Lower lobe of right lung (tissue), 2 donors: ENCODE results near the gene IDUA. TPM values are rescaled to one million over a fixed set of nuclear protein-coding genes. Genes with fewer than 3 reads are reported as not detected.

Experiments
- ATAC-seq, 2 donors: fragments of 200-7000 bp; cut with Tn5 transposase; one replicate each; pipeline ENCODE4 v1.9.1; 2020 to 2022; ENCODE audit warnings: mild to moderate bottlenecking in 2 of 2, moderate library complexity in 2 of 2
- DNase-seq: peaks from one replicate; pipeline ENCODE4 v3.0.0-alpha.2; 2020
- H3K27ac ChIP-seq: fragments of 200-600 bp; one replicate; pipeline ENCODE4 v1.8.0; 2022
- H3K27me3 ChIP-seq: fragments of 200-600 bp; one replicate; pipeline ENCODE4 v1.8.0; 2022; ENCODE audit warnings: low read depth
- H3K36me3 ChIP-seq: fragments of 200-600 bp; one replicate; pipeline ENCODE4 v1.8.0; 2022; ENCODE audit warnings: mild to moderate bottlenecking
- H3K4me1 ChIP-seq: fragments of 200-600 bp; one replicate; pipeline ENCODE4 v1.8.0; 2022
- H3K4me3 ChIP-seq: fragments of 200-600 bp; one replicate; pipeline ENCODE4 v1.8.0; 2022; ENCODE audit warnings: mild to moderate bottlenecking
- H3K9me3 ChIP-seq: fragments of 200-600 bp; one replicate; pipeline ENCODE4 v1.8.0; 2022
- intact Hi-C: fragments of 100-400 bp; cut with DNase I; formaldehyde crosslinking; loops from one replicate; pipeline ENCODE4 v1.11.0; 2022
- total RNA-seq: library from RNA; stranded (reverse); fragmentation: NEBNext Ultra II Directional; extraction: Animal tissue kit (Norgen Biotek cat#: 25700); gene quantifications from one replicate; pipeline ENCODE4 v1.2.1, GENCODE V29; 2021
- TF ChIP-seq, protein P1 (sequence below): fragments of 200-600 bp; IDR thresholded peaks from one replicate; pipeline ENCODE4 v1.8.0; 2022; ENCODE audit warnings: antibody characterized with exemption, mild to moderate bottlenecking
- donor health status: DM: no; HTN: yes; CAD: no; lungs with severe emphysema.

The IDUA gene
- total RNA-seq, 1 donor from 2014 or later = 46.0 TPM

DNA sequence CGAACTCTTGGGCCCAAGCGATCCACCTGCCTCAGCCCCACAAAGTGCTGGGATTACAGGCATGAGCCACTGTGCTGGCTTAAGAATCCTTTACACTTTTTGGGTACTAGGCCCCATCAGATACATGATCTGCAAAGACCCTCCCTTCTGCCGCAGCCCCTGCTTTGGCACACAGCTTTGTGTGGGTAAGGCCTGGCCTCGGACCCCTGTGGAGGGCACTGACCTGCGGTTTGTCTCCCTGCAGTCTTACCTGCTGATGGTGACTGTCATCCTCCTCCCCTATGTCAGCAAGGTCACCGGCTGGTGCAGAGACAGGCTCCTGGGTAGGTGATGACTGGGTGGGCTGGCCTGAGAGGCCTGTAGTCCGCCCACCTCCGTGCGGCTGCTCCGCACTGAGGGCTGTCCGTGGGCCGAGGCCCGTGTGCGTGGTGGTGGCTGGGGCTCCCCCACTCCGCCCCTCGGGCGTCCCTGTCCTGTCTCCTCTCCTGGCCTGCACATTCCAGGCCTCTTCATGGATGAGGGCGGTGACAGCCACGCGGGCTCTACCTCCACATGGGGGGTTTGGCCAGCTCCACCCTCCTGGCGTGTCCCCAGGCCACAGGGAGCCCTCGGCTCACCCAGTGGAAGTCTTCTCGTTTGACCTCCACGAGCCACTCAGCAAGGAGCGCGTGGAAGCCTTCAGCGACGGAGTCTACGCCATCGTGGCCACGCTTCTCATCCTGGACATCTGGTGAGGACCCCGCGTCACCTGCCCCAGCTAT lies 31.5 kb upstream of the IDUA start:
- Histone ChIP-seq H3K9me3 (no peaks in the 10 kb centered on the region), H3K36me3 (peaks cover 72% of the 10 kb centered on the region), H3K4me3 (no peak overlapping the region), H3K27me3 (no peaks in the 10 kb centered on the region), H3K27ac (no peak overlapping the region), H3K4me1 (no peaks in the 10 kb centered on the region)
- TF ChIP-seq, protein P1, sequence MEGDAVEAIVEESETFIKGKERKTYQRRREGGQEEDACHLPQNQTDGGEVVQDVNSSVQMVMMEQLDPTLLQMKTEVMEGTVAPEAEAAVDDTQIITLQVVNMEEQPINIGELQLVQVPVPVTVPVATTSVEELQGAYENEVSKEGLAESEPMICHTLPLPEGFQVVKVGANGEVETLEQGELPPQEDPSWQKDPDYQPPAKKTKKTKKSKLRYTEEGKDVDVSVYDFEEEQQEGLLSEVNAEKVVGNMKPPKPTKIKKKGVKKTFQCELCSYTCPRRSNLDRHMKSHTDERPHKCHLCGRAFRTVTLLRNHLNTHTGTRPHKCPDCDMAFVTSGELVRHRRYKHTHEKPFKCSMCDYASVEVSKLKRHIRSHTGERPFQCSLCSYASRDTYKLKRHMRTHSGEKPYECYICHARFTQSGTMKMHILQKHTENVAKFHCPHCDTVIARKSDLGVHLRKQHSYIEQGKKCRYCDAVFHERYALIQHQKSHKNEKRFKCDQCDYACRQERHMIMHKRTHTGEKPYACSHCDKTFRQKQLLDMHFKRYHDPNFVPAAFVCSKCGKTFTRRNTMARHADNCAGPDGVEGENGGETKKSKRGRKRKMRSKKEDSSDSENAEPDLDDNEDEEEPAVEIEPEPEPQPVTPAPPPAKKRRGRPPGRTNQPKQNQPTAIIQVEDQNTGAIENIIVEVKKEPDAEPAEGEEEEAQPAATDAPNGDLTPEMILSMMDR = no peak
- intact Hi-C loops = no loop called here
- ATAC-seq (peak in 1 of 2 donors; percentile 5), DNase-seq (no peak)

DNA sequence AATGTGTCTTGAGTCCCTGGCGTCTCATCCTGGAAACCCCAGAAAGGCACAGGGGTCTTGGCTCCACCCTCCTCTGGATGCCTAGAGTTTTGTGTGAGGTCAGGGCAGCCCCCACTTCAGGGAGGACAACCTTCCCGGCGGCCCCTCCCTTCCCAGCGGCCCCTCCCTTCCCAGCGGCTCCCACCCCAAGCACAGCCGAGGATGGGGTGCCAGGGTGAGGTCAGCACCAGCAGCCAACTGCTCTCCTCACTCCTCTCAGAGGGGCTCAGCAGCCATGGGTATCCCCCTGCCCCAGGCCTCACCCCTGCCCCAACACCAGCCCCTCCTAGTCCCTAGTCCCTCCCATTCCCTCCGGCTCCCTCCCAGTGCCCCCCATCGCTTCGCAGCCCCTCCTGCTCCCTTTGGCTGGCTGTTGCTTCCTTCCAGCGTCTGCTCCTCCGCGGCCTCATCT lies 30.9 kb upstream of the IDUA start:
- Histone ChIP-seq H3K27ac (no peak overlapping the region), H3K4me1 (no peaks in the 10 kb centered on the region), H3K4me3 (no peak overlapping the region), H3K27me3 (no peaks in the 10 kb centered on the region), H3K9me3 (no peaks in the 10 kb centered on the region), H3K36me3 (peaks cover 79% of the 10 kb centered on the region)
- no peak for DNase-seq
- TF ChIP-seq, protein P1 = no peak
- ATAC-seq = no peak
- intact Hi-C loops = no loop called here

DNA sequence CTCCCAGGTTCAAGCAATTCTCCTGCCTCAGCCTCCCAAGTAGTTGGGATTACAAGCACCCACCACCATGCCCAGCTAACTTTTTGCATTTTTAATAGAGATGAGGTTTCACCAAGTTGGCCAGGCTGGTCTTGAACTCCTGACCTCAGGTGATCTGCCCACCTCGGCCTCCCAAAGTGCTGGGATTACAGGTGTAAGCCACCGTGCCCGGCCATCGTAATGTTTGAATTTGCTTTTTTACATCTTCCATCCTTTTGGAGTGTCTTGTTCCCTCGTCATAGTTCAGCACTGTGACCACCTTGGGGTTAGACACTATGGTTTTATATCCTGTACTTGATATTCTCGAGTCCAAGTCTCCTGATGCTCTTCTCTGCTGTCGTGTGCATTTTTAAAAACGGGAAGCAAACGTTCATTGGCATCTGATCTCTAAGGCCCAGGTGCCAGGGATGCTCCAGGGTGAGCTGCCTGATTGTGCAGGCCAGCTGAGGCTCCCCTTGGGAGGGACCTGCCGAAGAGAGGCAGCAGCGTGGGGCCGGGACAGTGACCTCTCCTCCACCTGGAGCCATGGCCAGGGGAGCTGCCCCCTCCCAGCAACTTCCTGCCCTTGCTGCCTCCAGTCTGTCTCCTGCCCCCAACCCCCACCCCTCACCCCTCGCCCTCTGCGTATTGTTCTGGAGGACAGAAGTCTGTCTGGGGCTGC lies 30.2 kb upstream of the IDUA start:
- Histone ChIP-seq H3K27me3 (no peaks in the 10 kb centered on the region), H3K9me3 (no peaks in the 10 kb centered on the region), H3K4me1 (no peaks in the 10 kb centered on the region), H3K27ac (no peak overlapping the region), H3K36me3 (peaks cover 79% of the 10 kb centered on the region), H3K4me3 (no peak overlapping the region)
- ATAC-seq (no peak), DNase-seq (no peak)
- intact Hi-C loops = no loop called here
- TF ChIP-seq, protein P1 = no peak

DNA sequence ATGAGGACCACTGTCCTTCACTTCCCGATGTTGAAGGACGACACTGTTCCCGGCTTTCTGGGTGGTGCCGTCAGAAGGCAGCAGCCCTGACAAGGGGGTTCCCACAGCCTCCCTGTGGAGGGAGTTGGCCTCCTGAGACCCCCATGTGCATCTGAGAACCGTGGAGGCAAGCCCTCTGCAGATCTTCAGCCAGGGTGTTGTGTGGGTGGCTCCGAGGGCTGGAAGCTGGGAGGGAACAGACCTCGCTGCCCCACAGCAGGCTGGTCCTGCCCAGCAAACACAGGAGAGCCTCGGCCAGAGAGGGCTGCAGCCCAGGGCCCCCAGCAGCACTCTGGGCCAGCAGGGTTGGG lies 29.6 kb upstream of the IDUA start:
- no peak for DNase-seq
- H3K4me1 ChIP-seq = no peaks in the 10 kb centered on the region
- H3K4me3 ChIP-seq = no peak overlapping the region
- no peak for ATAC-seq
- TF ChIP-seq, protein P1 = no peak
- no peaks in the 10 kb centered on the region for H3K9me3 ChIP-seq
- H3K36me3 ChIP-seq = peaks cover 81% of the 10 kb centered on the region
- intact Hi-C loops = no loop called here
- H3K27ac ChIP-seq = no peak overlapping the region
- no peaks in the 10 kb centered on the region for H3K27me3 ChIP-seq

DNA sequence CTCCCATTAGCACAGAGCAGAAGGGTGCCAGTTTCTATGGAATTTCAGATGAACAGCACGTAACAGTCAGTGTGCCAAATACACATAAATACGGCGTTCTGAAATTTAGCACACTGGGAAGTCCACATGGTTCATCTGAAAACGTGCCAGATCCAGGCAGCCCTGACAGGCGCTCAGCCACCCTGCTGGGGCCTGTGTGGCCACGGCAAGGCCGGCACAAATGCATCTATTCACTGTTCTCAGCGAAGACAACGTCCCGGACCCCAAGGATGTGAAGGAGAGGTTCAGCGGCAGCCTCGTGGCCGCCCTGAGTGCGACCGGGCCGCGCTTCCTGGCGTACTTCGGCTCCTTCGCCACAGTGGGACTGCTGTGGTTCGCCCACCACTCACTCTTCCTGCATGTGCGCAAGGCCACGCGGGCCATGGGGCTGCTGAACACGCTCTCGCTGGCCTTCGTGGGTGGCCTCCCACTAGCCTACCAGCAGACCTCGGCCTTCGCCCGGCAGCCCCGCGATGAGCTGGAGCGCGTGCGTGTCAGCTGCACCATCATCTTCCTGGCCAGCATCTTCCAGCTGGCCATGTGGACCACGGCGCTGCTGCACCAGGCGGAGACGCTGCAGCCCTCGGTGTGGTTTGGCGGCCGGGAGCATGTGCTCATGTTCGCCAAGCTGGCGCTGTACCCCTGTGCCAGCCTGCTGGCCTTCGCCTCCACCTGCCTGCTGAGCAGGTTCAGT lies 29.1 kb upstream of the IDUA start:
- Histone ChIP-seq H3K36me3 (peaks cover 86% of the 10 kb centered on the region), H3K9me3 (no peaks in the 10 kb centered on the region), H3K4me3 (no peak overlapping the region), H3K27ac (no peak overlapping the region), H3K4me1 (no peaks in the 10 kb centered on the region), H3K27me3 (no peaks in the 10 kb centered on the region)
- ATAC-seq = no peak
- no peak for DNase-seq
- intact Hi-C loops = no loop called here
- TF ChIP-seq, protein P1 = no peak
